Inflammatory macrophage treated with lipopolysaccharide for 4 hours (primary cell): ENCODE data around the gene PANX3.
A peak's percentile ranks its signal among the peaks of the same experiment; 100 is the strongest.
"Not testable (repeated sequence)": the region's sequence is repeated elsewhere in the genome, so short reads cannot be mapped to it uniquely, and the experiment has no call there.

ENCODE experiments used
- DNase-seq: peaks from one replicate; pipeline ENCODE4 v3.0.0-alpha.2; 2020

The PANX3 gene, protein sequence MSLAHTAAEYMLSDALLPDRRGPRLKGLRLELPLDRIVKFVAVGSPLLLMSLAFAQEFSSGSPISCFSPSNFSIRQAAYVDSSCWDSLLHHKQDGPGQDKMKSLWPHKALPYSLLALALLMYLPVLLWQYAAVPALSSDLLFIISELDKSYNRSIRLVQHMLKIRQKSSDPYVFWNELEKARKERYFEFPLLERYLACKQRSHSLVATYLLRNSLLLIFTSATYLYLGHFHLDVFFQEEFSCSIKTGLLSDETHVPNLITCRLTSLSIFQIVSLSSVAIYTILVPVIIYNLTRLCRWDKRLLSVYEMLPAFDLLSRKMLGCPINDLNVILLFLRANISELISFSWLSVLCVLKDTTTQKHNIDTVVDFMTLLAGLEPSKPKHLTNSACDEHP

DNA sequence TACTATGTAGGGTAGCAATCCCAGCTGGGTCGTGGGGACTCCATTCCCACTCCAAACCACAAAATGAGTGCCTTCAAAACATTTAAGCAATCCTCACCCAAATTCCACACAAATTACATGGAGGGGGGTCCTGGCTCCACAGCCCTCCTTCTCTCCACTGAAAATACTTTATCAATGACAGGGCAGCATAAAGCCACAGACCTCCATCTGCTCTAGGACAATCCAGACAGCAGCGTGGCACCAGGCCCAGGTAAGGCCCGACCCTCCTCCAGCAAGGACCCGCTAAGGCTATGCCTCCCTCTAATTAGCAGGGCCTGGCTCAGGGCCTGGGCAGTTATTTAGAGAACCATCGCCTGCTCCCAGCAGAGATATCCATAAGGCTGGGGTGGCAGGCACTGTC, at the start of gene PANX3:
Gene PANX3 (plus strand): TSS at position 365 of the 400 bp plus-strand sequence. CDS start 129 bp downstream, outside the sequence.
- DNase-seq = no peak

DNA sequence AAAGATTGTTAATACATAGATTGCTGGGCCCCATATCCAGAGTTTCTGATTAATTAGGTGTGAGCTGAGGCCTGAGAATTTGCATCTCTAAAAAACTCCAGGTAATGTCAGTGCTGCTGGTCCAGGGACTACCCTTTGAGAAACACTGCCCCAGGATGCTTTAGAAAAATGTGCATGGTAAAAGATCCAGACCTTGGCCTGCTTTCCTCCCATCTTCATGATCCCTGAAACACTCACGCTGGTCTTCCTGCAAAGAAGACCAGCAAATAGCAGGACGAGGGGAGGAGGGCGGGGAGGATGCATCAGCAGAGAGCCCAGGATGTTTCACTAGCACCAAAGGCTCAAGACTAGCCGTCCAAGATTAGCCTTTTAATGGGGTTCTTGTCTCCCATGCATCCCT, 41.5 kb upstream of the PANX3 start, which contains the start of gene OR8A1:
Gene OR8A1 (plus strand): TSS at position 301 of the 400 bp plus-strand sequence. CDS start 123 bp downstream, outside the sequence.
- no peak for DNase-seq

DNA sequence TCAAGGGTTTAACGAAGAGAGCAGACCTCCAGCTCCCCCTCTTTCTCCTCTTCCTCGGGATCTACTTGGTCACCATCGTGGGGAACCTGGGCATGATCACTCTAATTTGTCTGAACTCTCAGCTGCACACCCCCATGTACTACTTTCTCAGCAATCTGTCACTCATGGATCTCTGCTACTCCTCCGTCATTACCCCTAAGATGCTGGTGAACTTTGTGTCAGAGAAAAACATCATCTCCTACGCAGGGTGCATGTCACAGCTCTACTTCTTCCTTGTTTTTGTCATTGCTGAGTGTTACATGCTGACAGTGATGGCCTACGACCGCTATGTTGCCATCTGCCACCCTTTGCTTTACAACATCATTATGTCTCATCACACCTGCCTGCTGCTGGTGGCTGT, 41.1 kb upstream of the PANX3 start:
- DNase-seq = no peak

DNA sequence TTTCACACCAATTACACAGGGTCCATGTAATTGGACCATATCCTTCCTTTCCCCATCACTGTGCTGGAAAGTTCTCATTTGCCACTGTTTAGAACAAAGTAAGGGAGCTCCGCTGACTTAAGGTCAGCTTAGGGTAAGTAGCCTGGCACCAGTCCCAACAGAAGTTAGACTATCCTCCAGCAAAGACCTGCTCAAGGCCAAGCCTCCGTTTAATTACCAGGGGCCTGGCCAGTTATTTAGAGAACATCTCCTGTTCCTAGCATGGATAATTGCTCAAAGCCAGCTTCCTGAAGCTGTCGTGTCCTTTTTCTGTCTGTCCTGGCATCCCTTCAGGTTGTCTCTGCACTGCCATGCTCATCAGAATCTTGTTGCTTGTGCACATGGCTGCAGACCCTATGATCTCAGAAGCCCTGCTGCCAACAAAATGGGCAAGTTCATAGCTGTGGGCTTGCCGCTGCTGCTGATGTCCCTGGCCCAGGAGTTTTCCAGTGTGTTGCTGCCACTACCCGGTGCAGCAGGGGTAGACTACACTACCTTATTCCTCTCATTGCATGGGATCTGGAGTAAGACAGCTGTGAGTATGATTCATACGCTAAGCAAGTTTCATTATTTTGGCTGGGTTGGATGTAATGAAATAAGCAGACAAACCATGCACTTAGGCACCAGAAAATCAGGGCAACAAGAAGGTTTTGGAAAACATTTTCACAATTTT, 33.4 kb upstream of the PANX3 start:
- no peak for DNase-seq

DNA sequence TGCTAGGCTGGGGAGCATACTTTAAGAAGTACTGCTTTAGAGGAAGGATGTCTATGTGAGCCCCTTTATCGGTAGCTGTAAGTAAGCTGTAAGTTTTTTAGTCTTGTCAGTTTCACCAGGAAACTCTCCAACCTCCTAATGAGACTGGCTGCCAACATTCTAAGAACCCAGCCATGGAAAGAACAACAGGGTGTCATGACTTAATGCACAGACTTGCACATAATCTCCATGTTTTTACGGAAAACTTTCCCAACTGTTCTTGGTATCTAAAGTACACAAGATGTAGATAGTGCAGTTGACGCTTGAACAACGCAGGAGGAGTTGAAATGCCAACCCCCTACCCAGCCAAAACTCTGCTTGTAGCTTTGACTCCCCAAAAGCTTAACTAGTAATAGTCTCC, 32.5 kb upstream of the PANX3 start:
- no peak for DNase-seq

DNA sequence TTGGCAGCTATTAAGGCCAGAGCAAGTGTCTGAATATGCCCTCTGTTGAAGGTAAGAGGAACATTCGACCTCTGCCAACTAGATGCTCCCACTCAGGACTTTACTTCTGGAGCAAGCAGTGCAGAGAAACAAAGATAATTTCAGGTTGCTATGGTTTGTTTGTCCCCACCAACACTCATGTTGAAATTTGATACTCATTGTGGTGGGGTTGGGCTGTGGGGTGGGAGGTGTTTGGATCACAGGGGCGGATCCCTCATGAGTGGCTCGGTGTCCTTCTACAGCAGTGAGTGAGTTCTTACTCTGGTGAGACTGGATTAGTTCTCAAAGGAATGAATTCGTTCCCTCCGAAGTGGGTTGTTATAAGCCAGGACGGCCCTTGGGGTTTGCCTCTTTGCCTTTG, 29.4 kb upstream of the PANX3 start:
- no peak for DNase-seq

DNA sequence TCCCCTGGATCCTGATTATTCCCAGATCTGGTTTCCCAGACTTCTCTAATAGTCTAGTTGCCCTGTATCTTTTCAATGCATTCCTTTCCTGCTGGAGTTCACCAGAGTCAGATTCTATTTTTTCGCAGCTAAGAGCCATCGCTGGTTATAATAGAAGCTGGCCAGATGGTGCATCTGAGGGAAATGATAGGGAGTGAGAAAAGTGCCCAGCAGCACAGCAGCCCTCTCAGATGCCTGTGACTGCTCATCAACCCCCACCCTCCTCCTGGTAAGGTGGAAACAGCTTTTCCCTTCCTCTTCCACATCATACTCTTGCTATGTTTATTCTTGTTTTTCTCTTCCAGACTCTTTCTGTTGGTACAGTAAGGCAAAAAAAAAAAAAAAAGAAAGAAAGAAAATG, 28.7 kb upstream of the PANX3 start:
- DNase-seq = no peak

DNA sequence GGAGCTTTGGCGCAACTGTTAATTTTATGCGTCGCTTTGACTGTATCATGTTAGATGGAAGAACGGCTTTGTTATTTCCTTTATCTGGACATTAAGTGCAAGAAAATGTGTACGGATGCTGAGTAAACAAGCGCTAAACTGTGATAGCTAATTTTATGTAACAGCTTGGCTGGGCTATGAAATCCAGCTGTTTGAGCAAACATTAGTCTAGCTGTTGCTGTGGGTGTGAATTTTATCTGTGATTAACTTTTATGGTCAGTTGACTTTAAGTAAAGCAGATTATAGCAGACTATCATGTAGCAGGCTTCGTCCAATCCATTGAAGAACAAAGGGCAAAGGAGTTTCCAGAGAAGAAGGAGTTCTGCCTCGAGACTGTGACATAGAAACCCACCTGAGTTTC, 27.4 kb upstream of the PANX3 start:
- no peak for DNase-seq

DNA sequence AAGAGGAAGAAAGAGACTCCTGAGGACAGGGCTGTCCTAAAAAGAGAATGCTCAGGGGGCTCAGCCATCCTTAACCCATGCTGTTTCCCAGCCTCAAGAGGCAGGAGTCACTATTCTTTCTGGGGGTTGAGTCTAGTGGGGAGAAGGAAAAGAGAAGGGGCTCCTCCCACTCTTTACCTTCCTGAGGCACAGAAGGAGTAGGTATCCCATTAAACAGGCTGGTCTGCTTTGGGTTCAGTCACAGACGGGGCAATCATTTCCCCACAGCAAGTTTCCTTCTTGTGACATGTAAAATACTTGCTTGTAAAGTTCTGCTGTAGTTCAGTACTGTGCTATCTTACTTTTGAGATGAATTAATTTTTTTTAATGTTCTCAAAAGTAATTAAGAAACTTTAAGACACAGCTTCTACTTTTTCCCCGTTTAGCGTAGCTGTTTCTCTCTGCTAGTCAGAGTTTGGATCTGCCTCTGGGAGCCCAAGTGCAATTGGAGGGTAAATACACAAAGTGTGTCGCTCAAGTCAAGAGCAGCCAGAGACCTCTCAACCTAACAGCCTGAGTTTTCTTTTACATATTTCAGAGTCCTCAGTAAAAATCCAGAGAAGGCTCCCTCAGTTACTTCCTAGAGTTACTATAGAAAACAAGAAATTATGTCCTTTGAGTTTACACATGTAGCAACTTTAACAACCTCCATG, 26.4 kb upstream of the PANX3 start:
- no peak for DNase-seq

DNA sequence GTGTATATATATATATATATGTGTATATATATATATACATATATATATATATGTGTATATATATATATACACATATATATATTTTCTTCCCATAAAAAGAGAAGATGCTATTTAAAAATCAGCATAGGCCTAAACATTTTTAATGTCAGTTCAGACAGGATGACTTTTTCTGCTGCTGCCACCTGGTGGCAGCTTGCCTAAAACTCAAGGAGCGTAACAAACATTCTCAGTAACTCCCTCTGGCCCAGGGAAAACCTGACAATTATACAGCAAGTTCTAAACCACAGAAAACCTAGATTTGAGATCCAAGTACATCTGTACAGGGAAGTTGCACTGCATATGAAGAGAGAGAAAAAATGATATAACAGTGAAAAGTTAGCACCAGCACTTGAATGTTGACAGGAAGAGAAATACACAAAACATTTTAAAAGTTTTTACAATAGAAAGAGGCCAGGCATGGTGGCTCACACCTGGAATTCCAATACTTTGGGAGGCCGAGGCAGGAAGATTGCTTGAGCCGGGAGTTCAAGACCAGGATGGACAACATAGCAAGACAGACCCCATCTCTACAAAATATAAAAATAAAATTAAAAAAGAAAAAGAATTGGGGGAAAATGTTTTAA, 24.9 kb upstream of the PANX3 start:
- peak; percentile 61 for DNase-seq

DNA sequence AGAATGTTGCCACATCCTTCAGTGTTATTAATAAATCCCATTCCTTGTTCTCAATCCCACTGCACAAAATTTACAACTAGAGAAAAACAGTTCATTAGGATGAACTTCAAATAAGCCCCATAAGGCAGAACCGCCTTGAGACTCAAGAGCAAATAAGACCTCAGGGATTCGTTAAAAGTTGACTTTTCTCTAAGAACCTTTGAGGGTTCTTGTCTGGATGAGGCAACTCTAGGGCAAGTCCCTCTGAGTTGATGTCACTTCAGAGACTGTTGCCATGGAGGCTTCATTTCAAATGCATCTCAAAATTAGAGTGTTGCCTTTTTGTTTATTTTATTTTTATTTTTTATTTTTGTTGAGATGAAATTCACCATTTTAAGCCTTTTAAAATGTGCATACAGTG, 19.8 kb upstream of the PANX3 start:
- no peak for DNase-seq

DNA sequence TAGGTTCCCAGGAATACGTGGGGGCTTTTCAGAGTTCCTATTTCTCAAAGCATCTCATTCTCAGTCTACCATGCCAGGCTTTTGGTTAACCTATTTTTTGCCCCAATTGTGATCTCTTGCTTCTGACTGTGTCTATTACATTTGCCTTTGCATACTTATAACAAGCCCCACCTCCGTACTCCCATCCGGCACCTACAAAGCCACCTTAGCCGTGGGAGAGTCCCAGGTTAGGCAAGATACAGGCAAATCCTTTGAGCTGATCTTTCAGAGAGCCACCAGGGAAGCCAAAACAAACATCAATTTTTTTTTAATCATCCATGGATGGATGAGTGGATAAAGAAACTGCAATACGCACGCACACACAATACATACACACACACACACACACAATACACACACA, 18.6 kb upstream of the PANX3 start:
- no peak for DNase-seq

DNA sequence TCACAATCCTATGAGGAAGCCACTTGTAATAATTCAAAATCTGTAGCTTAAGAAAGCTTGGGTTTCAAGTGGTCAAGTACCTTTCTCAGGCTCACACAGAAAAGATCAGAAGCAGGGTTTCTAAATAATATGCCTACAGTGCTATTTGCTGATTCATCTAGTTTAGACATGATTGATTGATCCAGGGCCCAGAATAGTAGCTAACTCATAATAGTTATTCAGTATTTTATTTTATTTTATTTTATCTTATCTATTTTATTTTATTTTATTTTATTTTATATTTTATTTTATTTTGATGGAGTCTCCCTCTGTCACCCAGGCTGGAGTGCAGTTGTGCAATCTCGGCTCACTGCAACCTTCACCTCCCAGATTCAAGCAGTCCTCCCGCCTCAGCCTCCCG, 15.9 kb upstream of the PANX3 start:
- no peak for DNase-seq

DNA sequence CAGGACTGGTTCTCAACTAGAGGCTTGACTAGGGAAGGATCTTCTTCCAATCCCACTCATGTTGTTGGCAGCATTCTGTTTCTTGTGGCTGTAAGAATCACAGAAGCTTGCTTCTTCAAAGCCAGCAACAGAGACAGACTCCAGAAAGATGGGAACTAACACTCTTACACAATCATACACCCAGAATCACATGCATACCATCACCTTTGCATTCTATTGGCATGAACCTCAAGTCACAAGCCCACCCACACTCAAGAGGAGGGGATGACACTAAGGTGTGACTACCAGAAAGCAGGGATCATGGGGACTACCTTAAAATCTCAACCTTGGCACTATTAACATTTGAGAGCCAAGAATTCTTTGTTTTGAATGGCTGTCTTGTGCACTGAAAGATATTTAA, 13.6 kb upstream of the PANX3 start:
- DNase-seq = peak; percentile 22

DNA sequence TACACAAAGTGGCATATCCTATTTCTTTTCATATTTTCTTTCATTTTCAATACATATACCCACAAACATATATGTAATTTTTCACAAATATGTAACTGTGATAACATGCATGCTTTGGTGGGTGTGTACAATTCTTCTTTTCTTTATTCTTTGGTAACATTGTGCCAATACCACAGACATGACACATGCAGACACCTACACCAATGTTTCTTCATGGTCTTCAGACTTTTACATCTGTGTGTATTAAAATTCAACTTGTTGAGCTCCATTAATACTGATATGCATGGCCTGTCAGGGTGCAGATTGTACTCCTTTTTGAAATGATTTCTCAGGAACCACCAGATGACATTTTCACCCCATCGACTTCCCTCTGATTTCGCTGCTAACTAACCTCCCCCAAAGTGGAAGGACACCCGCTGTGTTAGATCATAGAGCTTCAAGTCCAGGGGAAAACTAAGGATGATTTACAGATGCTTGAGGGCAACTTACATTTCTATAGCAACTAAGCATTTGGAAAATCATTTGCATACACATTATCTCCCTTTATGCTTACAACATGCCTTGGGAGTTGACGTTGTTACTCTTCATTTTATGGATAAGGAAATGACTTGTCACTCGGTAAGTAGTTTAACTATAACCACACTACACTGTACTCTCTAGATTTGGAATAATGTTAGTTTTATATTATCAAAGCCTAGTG, 10.5 kb upstream of the PANX3 start:
- no peak for DNase-seq

DNA sequence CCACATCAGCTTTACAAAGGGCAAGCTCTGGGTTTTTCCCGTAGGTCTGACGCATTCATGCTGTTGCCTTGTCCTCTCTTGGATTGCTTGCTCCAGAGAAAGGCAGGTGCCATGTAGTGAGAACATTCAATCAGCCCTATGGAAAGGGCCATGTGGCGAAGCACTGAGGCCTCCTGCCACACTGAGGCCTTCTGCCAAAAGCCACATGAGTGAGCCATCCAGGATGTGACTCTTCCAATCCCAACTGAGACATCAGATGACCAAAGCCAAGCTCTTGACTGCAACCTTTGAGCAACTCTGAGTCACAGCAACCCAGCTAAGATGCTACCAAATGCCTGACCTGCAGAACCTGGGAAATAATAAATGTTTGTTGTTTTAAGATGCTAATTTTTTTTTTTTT, 9.0 kb upstream of the PANX3 start:
- peak; percentile 21 for DNase-seq

DNA sequence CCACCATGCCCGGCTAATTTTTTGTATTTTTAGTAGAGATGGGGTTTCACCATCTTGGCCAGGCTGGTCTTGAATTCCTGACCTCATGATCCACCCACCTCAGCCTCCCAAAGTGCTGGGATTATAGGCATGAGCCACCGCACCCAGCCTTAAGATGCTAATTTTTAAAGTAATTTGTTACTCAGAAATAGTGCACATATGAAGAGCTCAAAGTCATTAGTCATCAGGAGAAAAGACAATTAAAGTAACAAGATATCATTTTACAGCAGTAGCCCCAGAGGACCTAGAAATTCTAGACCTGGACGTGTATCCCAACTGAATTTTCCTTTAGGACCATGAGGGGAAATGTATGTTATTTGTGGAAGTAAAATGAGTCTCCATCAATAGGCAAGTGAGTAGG, 8.5 kb upstream of the PANX3 start:
- DNase-seq = not testable (repeated sequence)

DNA sequence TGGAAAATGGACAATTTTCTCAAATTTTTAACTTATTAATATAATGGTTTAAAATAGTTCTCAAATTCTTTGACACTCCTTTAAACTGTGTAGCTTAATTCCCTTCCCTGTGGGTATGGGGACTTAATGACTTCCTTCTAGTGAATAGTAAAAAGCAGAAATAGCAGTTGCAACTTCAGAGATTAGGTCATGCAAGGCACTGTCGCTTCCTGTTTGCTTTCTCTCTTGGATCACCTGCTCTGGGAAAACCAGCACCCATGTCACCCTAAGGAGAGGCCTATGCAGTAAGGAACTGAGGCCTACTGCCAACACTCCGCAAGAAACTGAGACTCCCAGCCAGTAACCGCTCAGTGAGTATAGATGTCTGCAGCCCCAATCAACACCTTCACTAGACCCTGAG, 5.5 kb upstream of the PANX3 start:
- DNase-seq = peak; percentile 90

DNA sequence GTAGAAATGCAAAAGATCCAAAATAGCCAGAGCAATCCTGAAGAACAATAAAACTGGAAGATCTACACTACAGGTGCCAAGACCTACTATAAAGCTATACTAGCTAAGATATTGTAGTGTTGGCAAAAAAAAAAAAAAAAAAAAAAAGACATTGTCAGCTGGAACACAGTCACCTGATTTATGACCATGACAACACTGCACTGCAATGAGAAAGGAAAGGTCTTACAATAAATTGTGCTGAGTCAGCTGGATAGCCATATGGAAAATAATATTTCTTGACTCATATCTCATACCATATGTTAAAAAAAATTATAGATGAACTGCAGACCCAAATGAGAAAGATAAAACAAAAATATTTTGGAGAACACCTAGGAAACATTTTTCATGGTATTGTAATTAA, 3.1 kb upstream of the PANX3 start:
- peak; percentile 23 for DNase-seq

DNA sequence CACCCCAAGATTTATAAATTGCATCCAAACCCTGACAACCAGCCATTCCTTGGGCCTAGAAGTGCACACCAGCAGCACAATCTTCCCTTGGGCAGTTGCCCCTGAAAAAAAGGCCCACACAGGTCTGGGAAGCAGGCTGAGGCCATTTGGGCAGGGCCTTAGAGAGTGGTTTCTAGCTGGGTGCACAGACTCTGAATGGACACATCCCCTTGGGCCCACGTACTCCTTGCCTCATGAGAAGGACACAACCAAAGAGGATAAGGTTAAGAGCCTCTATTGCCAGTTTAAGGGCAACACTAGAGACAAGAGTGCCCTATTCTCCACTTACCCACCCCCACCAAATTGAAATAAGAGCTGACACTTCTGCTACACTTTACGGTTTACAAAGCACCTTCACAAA, 933 bp upstream of the PANX3 start:
- DNase-seq = no peak

DNA sequence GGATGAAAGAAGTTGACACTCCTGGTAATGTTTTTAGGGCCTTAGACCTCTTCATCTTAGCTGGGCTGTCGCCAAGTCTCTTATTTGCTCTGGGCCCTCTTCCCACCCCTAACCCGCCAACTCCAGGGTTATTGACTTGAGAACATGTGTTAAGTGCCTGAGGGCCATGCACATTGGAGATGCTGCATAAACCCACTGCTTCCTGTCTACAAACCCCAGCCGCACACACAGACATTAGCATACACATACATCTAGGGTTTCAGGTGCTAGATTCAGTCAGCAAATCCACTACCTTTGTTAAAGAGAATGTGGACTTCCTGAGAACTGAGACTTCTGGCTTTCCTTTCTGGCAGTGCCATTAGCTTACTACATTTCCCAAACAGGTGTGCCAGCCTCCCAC, 817 bp downstream of the PANX3 start:
- no peak for DNase-seq

DNA sequence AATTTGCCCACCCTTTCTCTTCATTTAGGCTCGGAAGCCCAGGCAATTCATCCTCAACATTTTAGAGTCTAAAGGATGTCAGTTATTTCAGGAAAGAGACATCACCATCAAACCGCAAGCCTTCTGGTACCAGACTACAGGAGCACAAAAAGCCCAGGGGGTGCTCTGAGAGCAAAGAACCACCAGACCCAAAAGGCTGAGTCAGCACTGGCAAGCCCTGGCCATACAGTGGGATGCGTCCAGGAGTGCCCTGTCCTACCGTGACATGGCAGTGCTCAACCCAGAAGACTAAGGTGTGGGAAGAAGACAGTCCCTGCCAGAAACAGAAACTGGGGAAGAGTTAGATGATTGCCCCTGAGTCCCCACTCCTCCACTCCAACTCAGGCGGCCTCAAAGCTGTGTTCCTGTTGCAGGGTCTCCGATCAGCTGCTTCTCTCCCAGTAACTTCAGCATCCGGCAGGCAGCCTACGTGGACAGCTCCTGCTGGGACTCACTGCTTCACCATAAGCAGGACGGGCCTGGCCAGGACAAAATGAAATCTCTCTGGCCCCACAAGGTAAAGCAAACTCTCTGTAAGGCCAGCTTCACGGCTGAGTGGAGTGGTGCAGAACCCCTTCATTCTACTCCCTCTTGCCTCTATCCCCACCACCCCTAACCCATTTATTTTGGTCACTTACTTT, 1.5 kb downstream of the PANX3 start:
- DNase-seq = no peak
